Stomach (tissue), 4 donors: ENCODE measurements around the gene RNF207.

Source experiments
- POLR2AphosphoS5 ChIP-seq, 3 donors: sonication (generic); formaldehyde crosslinking; IDR thresholded peaks; one replicate each; pipeline ENCODE4 v1.6.1; 2016; ENCODE audit warnings: antibody characterized with exemption in 3 of 3
- TF ChIP-seq, protein P1 (sequence below), 7 experiments: fragments of 450-650 bp in 4 of 7; fragments of 200-600 bp in 3 of 7; sonication (generic) in 3 of 7; IDR thresholded peaks; one replicate each; pipeline ENCODE4 v1.5.1; 2016 to 2019; ENCODE audit warnings: antibody characterized with exemption in 7 of 7, control low read depth in 2 of 7, mild to moderate bottlenecking in 1 of 7

DNA sequence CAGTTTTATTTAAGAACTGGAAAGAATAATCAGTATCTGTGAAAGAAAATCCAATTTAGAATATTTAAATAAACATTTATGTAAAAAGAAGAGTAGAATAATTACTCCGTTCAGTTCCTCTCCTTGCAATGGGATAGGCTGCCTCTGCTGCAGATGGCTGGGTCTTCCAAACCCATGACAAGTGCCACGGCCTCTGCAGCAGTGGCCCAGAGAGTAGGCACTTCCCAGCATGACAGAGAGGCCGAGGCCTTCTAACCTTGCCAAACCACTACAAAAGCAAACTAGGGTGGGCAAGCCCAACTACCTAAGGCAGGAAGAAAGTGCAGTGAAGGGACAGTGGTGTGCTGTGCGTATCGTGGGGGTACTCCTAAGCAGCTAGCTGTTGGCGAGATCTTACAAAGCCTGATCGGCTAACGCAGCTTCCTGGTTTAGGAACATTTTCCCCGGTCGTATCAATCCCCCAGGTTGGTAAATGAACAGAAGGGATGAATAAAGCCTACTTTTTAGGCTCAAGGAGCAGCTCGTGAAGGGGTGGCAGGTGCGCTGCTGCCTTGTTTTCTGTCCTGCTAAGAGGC lies 15.4 kb downstream of the RNF207 start:
- TF ChIP-seq, protein P1, sequence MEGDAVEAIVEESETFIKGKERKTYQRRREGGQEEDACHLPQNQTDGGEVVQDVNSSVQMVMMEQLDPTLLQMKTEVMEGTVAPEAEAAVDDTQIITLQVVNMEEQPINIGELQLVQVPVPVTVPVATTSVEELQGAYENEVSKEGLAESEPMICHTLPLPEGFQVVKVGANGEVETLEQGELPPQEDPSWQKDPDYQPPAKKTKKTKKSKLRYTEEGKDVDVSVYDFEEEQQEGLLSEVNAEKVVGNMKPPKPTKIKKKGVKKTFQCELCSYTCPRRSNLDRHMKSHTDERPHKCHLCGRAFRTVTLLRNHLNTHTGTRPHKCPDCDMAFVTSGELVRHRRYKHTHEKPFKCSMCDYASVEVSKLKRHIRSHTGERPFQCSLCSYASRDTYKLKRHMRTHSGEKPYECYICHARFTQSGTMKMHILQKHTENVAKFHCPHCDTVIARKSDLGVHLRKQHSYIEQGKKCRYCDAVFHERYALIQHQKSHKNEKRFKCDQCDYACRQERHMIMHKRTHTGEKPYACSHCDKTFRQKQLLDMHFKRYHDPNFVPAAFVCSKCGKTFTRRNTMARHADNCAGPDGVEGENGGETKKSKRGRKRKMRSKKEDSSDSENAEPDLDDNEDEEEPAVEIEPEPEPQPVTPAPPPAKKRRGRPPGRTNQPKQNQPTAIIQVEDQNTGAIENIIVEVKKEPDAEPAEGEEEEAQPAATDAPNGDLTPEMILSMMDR (IDR thresholded peaks at IDR 0.05): no peak
- no peak for TF ChIP-seq POLR2AphosphoS5 (IDR thresholded peaks at IDR 0.05)
